Ascending aorta (tissue), 2 donors: ENCODE results near the gene CMIP. TPM values are rescaled to one million over a fixed set of nuclear protein-coding genes. Genes with fewer than 3 reads are reported as not detected.

ENCODE experiments used
- DNase-seq, 2 donors: peaks; one replicate each; pipeline ENCODE4 v3.0.0-alpha.2; 2019; ENCODE audit warnings: low spot score in 2 of 2
- H3K27ac ChIP-seq, 2 donors: fragments of 200-600 bp; sonication (generic); one replicate each; pipeline ENCODE4 v1.5.1; 2016 to 2017; ENCODE audit warnings: mild to moderate bottlenecking in 1 of 2
- H3K27me3 ChIP-seq: fragments of 200-600 bp; sonication (generic); one replicate; pipeline ENCODE4 v1.5.1; 2017
- H3K36me3 ChIP-seq, 2 donors: fragments of 200-600 bp; sonication (generic); one replicate each; pipeline ENCODE4 v1.5.1; 2016
- H3K4me1 ChIP-seq, 2 donors: fragments of 200-600 bp; sonication (generic); one replicate each; pipeline ENCODE4 v1.5.1; 2016 to 2017; ENCODE audit warnings: mild to moderate bottlenecking in 1 of 2
- H3K4me3 ChIP-seq, 2 donors: fragments of 200-600 bp; sonication (generic); one replicate each; pipeline ENCODE4 v1.5.1; 2016 to 2017; ENCODE audit warnings: mild to moderate bottlenecking in 1 of 2
- H3K9me3 ChIP-seq, 2 donors: fragments of 200-600 bp; sonication (generic); one replicate each; pipeline ENCODE4 v1.5.1; 2016
- intact Hi-C: fragments of 100-400 bp; cut with DNase I; formaldehyde crosslinking; loops from one replicate; pipeline ENCODE4 v1.15.1; 2023
- total RNA-seq: library from RNA; depleted of rRNA; stranded (reverse); fragments of >200 nt; gene quantifications from one replicate; pipeline ENCODE4 v1.1.0, GENCODE V29; 2016
- TF ChIP-seq, protein P1 (sequence below), 3 experiments: fragments of 200-600 bp in 2 of 3; fragments of 450-650 bp in 1 of 3; sonication (generic) in 2 of 3; IDR thresholded peaks; one replicate each; pipeline ENCODE4 v1.5.1; 2016 to 2019; ENCODE audit warnings: antibody characterized with exemption in 3 of 3, mild to moderate bottlenecking in 1 of 3, moderate library complexity in 1 of 3

CMIP gene
- total RNA-seq, 1 donor from 2014 or later = 110 TPM

DNA sequence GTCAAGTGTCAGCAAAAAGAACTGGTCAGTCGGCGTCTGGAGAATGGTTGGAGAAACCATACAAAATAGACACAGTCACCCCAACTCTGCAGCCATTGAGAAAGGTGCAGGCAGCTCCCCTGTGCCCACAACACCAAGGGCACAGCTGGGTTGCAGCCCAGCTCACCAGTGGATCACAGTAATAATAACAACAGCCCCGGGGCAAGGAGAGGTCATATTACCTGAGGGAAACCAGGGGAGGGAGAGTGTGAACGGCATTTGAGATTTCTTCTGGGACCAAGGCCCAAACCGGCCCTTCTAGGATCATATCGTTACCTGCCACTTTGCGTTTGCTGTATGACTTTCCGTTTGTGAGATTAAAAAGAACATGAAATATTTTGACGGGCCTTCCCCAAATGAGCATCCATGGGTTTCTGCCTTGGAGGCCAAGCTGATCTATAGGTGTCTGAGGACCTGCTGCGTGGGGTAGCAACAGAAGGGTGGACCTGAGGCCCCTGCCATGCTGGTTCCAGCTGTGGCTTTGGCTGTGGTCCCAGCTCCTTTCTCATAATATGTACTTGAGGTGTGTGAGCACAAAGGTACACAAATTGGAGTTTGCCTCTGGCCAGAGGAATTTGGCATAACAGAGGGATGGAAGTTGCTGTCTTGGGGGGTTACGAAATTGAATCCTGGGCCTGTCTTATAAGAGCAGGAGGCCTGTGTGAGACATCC is 154.6 kb downstream of the CMIP start:
- no peak for DNase-seq
- Histone ChIP-seq H3K9me3 (no peaks in the 10 kb centered on the region), H3K4me1 (peaks cover 7 to 17% of the 10 kb centered on the region in 2 donors), H3K36me3 (no peaks in the 10 kb centered on the region), H3K4me3 (no peak overlapping the region), H3K27me3 (no peaks in the 10 kb centered on the region), H3K27ac (no peak overlapping the region)
- intact Hi-C loops = no loop called here
- TF ChIP-seq, protein P1, sequence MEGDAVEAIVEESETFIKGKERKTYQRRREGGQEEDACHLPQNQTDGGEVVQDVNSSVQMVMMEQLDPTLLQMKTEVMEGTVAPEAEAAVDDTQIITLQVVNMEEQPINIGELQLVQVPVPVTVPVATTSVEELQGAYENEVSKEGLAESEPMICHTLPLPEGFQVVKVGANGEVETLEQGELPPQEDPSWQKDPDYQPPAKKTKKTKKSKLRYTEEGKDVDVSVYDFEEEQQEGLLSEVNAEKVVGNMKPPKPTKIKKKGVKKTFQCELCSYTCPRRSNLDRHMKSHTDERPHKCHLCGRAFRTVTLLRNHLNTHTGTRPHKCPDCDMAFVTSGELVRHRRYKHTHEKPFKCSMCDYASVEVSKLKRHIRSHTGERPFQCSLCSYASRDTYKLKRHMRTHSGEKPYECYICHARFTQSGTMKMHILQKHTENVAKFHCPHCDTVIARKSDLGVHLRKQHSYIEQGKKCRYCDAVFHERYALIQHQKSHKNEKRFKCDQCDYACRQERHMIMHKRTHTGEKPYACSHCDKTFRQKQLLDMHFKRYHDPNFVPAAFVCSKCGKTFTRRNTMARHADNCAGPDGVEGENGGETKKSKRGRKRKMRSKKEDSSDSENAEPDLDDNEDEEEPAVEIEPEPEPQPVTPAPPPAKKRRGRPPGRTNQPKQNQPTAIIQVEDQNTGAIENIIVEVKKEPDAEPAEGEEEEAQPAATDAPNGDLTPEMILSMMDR (IDR thresholded peaks at IDR 0.05) = no peak

DNA sequence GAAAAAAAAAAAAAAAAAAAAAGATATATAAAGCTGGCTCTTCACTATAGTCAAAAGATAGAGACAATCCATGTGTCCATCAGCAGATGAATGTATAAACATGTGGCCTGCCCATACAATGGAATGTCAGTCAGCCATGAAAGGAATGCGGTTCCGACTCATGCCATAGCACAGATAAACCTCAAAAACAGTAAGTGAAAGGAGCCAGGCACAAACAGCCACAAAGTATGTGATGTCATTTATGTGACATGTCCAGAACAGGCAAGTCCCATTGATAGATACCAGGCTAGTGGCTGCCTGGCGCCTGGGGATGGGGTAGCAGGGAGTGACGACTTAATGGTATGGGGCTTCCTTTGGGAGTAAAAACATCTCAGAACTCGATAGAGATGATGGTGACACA is 155.7 kb downstream of the CMIP start:
- Histone ChIP-seq H3K9me3 (no peaks in the 10 kb centered on the region), H3K36me3 (no peaks in the 10 kb centered on the region), H3K27ac (no peak overlapping the region), H3K4me1 (peaks cover 7 to 17% of the 10 kb centered on the region in 2 donors), H3K27me3 (no peaks in the 10 kb centered on the region), H3K4me3 (no peak overlapping the region)
- no peak for DNase-seq
- intact Hi-C loops = no loop called here
- TF ChIP-seq, protein P1 (IDR thresholded peaks at IDR 0.05) = no peak

DNA sequence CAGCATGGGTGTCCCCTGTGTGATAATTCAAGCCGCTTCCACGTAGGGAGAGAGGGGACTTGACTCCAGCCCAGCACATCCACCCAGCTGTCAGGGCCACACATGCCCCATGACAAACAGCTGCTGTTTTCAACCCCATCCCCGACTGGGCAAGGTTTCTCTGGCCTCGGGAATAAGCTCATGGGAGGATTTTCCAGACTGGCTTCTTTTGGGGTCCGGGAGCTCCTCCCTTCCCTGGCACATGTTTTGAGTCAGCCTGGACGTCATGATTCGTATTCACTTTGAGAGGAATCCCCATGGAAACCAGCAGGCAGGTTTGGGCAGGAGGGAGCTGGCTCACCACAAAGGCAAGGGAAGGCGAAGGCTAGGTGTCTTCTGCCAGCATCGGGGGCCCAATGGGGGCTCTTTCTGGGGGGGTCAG is 156.4 kb downstream of the CMIP start:
- H3K4me3 ChIP-seq = peak overlapping the region in 1 of 2 donors; percentile 1
- H3K9me3 ChIP-seq = no peaks in the 10 kb centered on the region
- intact Hi-C loops = no loop called here
- peak overlapping the region; percentile 21 to 35 for H3K27ac ChIP-seq
- H3K27me3 ChIP-seq = no peaks in the 10 kb centered on the region
- TF ChIP-seq, protein P1 (IDR thresholded peaks at IDR 0.05) = no peak
- H3K36me3 ChIP-seq = no peaks in the 10 kb centered on the region
- peaks cover 7 to 17% of the 10 kb centered on the region in 2 donors for H3K4me1 ChIP-seq
- peak in 1 of 2 donors; percentile 75 for DNase-seq

DNA sequence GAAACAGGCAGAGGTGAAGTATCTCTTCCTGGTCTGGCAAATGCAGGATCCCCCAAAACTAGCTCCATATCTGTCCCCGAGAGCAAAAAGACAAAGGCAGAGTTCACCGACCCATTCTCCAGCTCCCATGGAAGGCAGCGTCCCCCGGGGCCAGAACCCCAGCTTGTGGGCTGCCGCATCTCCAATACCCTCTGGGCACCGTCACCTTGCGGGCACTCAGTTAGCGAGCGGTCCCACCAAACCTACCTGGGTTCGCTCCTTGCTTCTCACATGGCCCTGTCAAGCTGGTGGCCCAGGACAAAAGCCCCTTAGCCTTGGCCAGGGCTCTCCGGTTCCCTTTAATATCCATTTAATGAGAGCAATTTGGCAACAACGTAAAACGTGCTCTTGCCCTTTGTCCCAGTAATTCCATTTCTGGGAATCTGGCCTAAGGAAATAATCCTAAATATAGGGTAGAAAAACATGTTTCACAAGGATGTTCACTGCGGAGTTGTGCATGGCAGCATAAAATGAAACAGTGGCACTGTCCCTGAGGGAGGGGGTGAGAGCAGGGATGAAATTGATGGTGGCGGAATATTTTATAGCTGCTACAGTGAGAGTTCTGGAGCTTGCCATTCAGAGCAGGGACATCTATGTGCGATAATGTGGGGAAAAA is 157.1 kb downstream of the CMIP start:
- H3K4me3 ChIP-seq = peak overlapping the region in 1 of 2 donors; percentile 1
- no peaks in the 10 kb centered on the region for H3K36me3 ChIP-seq
- TF ChIP-seq, protein P1 (IDR thresholded peaks at IDR 0.05) = no peak
- intact Hi-C loops = no loop called here
- peaks cover 7 to 17% of the 10 kb centered on the region in 2 donors for H3K4me1 ChIP-seq
- no peak for DNase-seq
- H3K27ac ChIP-seq = peak overlapping the region; percentile 21 to 35
- H3K9me3 ChIP-seq = no peaks in the 10 kb centered on the region
- no peaks in the 10 kb centered on the region for H3K27me3 ChIP-seq

DNA sequence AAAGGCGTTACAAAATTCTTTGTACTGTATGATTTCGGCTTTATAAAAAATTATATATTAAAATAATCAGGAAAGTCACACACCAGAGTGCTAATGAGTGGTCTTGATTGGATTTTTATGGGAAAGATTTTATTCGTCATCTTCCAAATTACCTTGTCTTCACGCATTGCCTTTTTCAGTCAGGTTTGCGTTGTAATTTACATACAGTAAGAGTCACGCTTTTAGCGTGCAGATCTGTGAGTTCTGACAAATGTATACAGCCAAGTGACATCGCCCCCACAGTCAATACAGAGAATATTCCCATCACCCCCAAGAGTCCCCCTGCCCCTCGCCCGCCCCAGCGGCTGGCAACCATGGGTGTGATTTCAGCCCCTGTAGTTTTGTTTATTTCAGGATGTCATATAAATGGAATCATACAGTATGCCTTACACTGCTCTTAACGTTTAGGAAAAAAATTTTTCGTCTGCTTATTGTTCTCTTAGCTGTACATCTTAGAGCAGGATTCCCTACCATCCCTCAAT is 157.7 kb downstream of the CMIP start:
- intact Hi-C loops = no loop called here
- TF ChIP-seq, protein P1 (IDR thresholded peaks at IDR 0.05) = no peak
- DNase-seq = no peak
- Histone ChIP-seq H3K27ac (no peak overlapping the region), H3K4me3 (peak overlapping the region in 1 of 2 donors; percentile 1), H3K27me3 (no peaks in the 10 kb centered on the region), H3K9me3 (no peaks in the 10 kb centered on the region), H3K36me3 (no peaks in the 10 kb centered on the region), H3K4me1 (peaks cover 7 to 17% of the 10 kb centered on the region in 2 donors)
